Activated gamma-delta T cell treated with Interleukin-2 at 50 U/mL for 16 hours (primary cell): ENCODE results near the gene ADNP.
"Not testable (repeated sequence)": the region's sequence is repeated elsewhere in the genome, so short reads cannot be mapped to it uniquely, and the experiment has no call there.

Experiments used
- DNase-seq: peaks from one replicate; pipeline ENCODE4 v3.0.0-alpha.2; 2020

Gene ADNP

GRCh38 chr20:50931306-50932015, at the start of gene ADNP:
TSS of gene ADNP (minus strand) at chr20:50931437. CDS start at chr20:50903996, 27,441 bp downstream.
- DNase-seq, result peak; percentile 86

- DNase-seq, result no peak
Measured at GRCh38 chr20:50980071-50980681, 48.9 kb upstream of the ADNP start.

- DNase-seq, result not testable (repeated sequence)
Measured at GRCh38 chr20:50978533-50978932, 47.3 kb upstream of the ADNP start.

GRCh38 chr20:50977066-50978021, 46.1 kb upstream of the ADNP start:
- no peak for DNase-seq

- DNase-seq, result no peak
Measured at GRCh38 chr20:50975701-50976330, 44.6 kb upstream of the ADNP start.

GRCh38 chr20:50969912-50970311, 38.7 kb upstream of the ADNP start:
- DNase-seq, result no peak

- DNase-seq, result no peak
Measured at GRCh38 chr20:50969435-50969834, 38.2 kb upstream of the ADNP start.

GRCh38 chr20:50968289-50968688, 37.1 kb upstream of the ADNP start:
- no peak for DNase-seq

GRCh38 chr20:50967586-50967985, 36.3 kb upstream of the ADNP start:
- no peak for DNase-seq

- DNase-seq, result no peak
Measured at GRCh38 chr20:50959543-50960126, 28.4 kb upstream of the ADNP start.

- peak; percentile 85 for DNase-seq
Measured at GRCh38 chr20:50958615-50959542, 27.6 kb upstream of the ADNP start, which contains the start of gene MOCS3. TSS of gene MOCS3 (plus strand) at chr20:50958818. CDS start at chr20:50958843, 25 bp downstream.

- DNase-seq, result peak; percentile 88
Measured at GRCh38 chr20:50957798-50958614, 26.8 kb upstream of the ADNP start, which contains the start of gene DPM1. TSS of gene DPM1 (minus strand) at chr20:50958532. CDS start at chr20:50958523, 9 bp downstream.

GRCh38 chr20:50957276-50957675, 26.0 kb upstream of the ADNP start:
- no peak for DNase-seq

GRCh38 chr20:50953821-50954220, 22.6 kb upstream of the ADNP start:
- no peak for DNase-seq

GRCh38 chr20:50953196-50953595, 22.0 kb upstream of the ADNP start:
- DNase-seq, result no peak

- DNase-seq, result no peak
Measured at GRCh38 chr20:50948132-50948785, 17.0 kb upstream of the ADNP start.

- DNase-seq, result no peak
Measured at GRCh38 chr20:50943069-50943468, 11.8 kb upstream of the ADNP start.

GRCh38 chr20:50933589-50933988, 2.4 kb upstream of the ADNP start:
- no peak for DNase-seq

- no peak for DNase-seq
Measured at GRCh38 chr20:50932691-50933280, 1.5 kb upstream of the ADNP start.
